Neural cell (in vitro differentiated cells): ENCODE results near the gene MEP1B. TPM values are rescaled to one million over a fixed set of nuclear protein-coding genes. Genes with fewer than 3 reads are reported as not detected.

Experiments used
- H2AFZ ChIP-seq: fragments of 200-600, 300-800 bp; sonication (generic), shearing (Covaris generic); 2 replicates; pipeline ENCODE4 v1.6.0; 2014; ENCODE audit warnings: low read depth, mild to moderate bottlenecking, antibody characterized with exemption, low read length, moderate library complexity
- H3F3A ChIP-seq: fragments of 200-600 bp; shearing (Covaris generic); 2 replicates; pipeline ENCODE4 v1.6.1; 2016; ENCODE audit warnings: mild to moderate bottlenecking, moderate library complexity, mixed read lengths, antibody characterized with exemption, low read length; ENCODE audit not compliant: insufficient read depth, poor library complexity, severe bottlenecking
- H3K27ac ChIP-seq: fragments of 200-600, 300-800 bp; sonication (generic), shearing (Covaris generic); 2 replicates; pipeline ENCODE4 v1.5.1; 2014; ENCODE audit warnings: mild to moderate bottlenecking, low read length, moderate library complexity
- H3K27me3 ChIP-seq: fragments of 300-800, 200-600 bp; sonication (generic), shearing (Covaris generic); 2 replicates; pipeline ENCODE4 v1.6.0; 2014; ENCODE audit warnings: mild to moderate bottlenecking, low read depth, low read length, moderate library complexity; ENCODE audit not compliant: insufficient read depth
- H3K36me3 ChIP-seq: fragments of 300-800, 200-600 bp; sonication (generic), shearing (Covaris generic); 2 replicates; pipeline ENCODE4 v1.5.1; 2014; ENCODE audit warnings: mild to moderate bottlenecking, antibody characterized with exemption, low read length, moderate library complexity; ENCODE audit not compliant: insufficient read depth
- H3K4me2 ChIP-seq: fragments of 300-800, 200-600 bp; sonication (generic), shearing (Covaris generic); 2 replicates; pipeline ENCODE4 v1.6.0; 2014; ENCODE audit warnings: mild to moderate bottlenecking, low read length
- H3K4me3 ChIP-seq: fragments of 300-800, 200-600 bp; sonication (generic), shearing (Covaris generic); 2 replicates; pipeline ENCODE4 v1.5.1; 2014; ENCODE audit warnings: mild to moderate bottlenecking, low read length, moderate library complexity
- H3K79me2 ChIP-seq: fragments of 200-600 bp; shearing (Covaris generic); replicated peaks from 2 replicates; pipeline ENCODE4 v1.6.0; 2014; ENCODE audit warnings: mild to moderate bottlenecking, low read length, moderate library complexity; ENCODE audit not compliant: insufficient read depth
- H3K9ac ChIP-seq: fragments of 300-800, 200-600 bp; sonication (generic), shearing (Covaris generic); 2 replicates; pipeline ENCODE4 v1.6.1; 2016; ENCODE audit warnings: mild to moderate bottlenecking, low read length, mixed read lengths
- H3K9me2 ChIP-seq: fragments of 200-600 bp; shearing (Covaris generic); 2 replicates; pipeline ENCODE4 v1.6.1; 2016; ENCODE audit warnings: mild to moderate bottlenecking, low read length, mixed read lengths; ENCODE audit not compliant: insufficient read depth
- H3K9me3 ChIP-seq: fragments of 200-600, 300-800 bp; sonication (generic), shearing (Covaris generic); 2 replicates; pipeline ENCODE4 v1.6.1; 2016; ENCODE audit warnings: mild to moderate bottlenecking, mixed run types, low read length, moderate library complexity, mixed read lengths
- H4K20me1 ChIP-seq: fragments of 200-600 bp; shearing (Covaris generic); 2 replicates; pipeline ENCODE4 v1.6.1; 2016; ENCODE audit warnings: mild to moderate bottlenecking, mixed run types; ENCODE audit not compliant: insufficient read depth
- EP300 ChIP-seq: fragments of 450-650 bp; conservative IDR thresholded peaks from 2 replicates; pipeline ENCODE4 v1.6.1; 2014; ENCODE audit warnings: antibody characterized with exemption, mild to moderate bottlenecking, moderate library complexity; ENCODE audit not compliant: poor library complexity, severe bottlenecking
- EZH2 ChIP-seq: fragments of 200-600, 300-800 bp; shearing (Covaris generic), sonication (generic); IDR thresholded peaks from 2 replicates; pipeline ENCODE4 v1.6.1; 2014; ENCODE audit warnings: antibody characterized with exemption, low read length, borderline replicate concordance, mild to moderate bottlenecking; ENCODE audit not compliant: insufficient read depth, poor library complexity, severe bottlenecking
- MXI1 ChIP-seq: fragments of 450-650 bp; conservative IDR thresholded peaks from 2 replicates; pipeline ENCODE4 v1.6.1; 2014; ENCODE audit warnings: antibody characterized with exemption, mild to moderate bottlenecking; ENCODE audit not compliant: poor library complexity, severe bottlenecking
- POLR2AphosphoS5 ChIP-seq: IDR thresholded peaks from 2 replicates; pipeline ENCODE4 v1.6.1; 2012
- RAD21 ChIP-seq: fragments of 450-650 bp; conservative IDR thresholded peaks from 2 replicates; pipeline ENCODE4 v1.6.1; 2014; ENCODE audit warnings: antibody characterized with exemption, mild to moderate bottlenecking, moderate library complexity
- REST ChIP-seq: IDR thresholded peaks from 2 replicates; pipeline ENCODE4 v1.6.1; 2012; ENCODE audit warnings: borderline replicate concordance
- SMC3 ChIP-seq: fragments of 450-650 bp; conservative IDR thresholded peaks from 2 replicates; pipeline ENCODE4 v1.6.1; 2014; ENCODE audit warnings: antibody characterized with exemption, mild to moderate bottlenecking, moderate library complexity; ENCODE audit not compliant: poor library complexity
- TAF1 ChIP-seq: IDR thresholded peaks from 2 replicates; pipeline ENCODE4 v1.6.1; 2012; ENCODE audit warnings: low read depth
- polyA plus RNA-seq: library from polyadenylated mRNA; depleted of rRNA; stranded (reverse); fragments of >200 nt; gene quantifications from 2 replicates; pipeline ENCODE4 v1.2.3, GENCODE V29; 2014
- TF ChIP-seq, protein P1 (sequence below): fragments of 450-650 bp; IDR thresholded peaks from 2 replicates; pipeline ENCODE4 v1.5.1; 2014; ENCODE audit warnings: antibody characterized with exemption, mild to moderate bottlenecking, moderate library complexity; ENCODE audit not compliant: poor library complexity, severe bottlenecking

The MEP1B gene
- polyA plus RNA-seq, 1 donor from 2014 or later, result not detected

GRCh38 chr18:32261003-32261402 is 71.2 kb downstream of the MEP1B start:
- TF ChIP-seq POLR2AphosphoS5 (no peak), RAD21 (no peak), REST (no peak), EZH2 (no peak), TAF1 (no peak), SMC3 (no peak), EP300 (no peak), MXI1 (no peak)
- TF ChIP-seq, protein P1, sequence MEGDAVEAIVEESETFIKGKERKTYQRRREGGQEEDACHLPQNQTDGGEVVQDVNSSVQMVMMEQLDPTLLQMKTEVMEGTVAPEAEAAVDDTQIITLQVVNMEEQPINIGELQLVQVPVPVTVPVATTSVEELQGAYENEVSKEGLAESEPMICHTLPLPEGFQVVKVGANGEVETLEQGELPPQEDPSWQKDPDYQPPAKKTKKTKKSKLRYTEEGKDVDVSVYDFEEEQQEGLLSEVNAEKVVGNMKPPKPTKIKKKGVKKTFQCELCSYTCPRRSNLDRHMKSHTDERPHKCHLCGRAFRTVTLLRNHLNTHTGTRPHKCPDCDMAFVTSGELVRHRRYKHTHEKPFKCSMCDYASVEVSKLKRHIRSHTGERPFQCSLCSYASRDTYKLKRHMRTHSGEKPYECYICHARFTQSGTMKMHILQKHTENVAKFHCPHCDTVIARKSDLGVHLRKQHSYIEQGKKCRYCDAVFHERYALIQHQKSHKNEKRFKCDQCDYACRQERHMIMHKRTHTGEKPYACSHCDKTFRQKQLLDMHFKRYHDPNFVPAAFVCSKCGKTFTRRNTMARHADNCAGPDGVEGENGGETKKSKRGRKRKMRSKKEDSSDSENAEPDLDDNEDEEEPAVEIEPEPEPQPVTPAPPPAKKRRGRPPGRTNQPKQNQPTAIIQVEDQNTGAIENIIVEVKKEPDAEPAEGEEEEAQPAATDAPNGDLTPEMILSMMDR, result no peak
- Histone ChIP-seq H3K4me2 (no peak overlapping the region), H3K9ac (no peak overlapping the region), H3K27ac (no peak overlapping the region), H3K36me3 (no peaks in the 10 kb centered on the region), H2AFZ (no peak overlapping the region), H3K79me2 (no peaks in the 10 kb centered on the region), H3K9me2 (no peaks in the 10 kb centered on the region), H3F3A (no peaks in the 10 kb centered on the region), H3K27me3 (no peaks in the 10 kb centered on the region), H3K4me3 (no peak overlapping the region), H3K9me3 (no peaks in the 10 kb centered on the region), H4K20me1 (no peaks in the 10 kb centered on the region)

GRCh38 chr18:32262092-32262491 is 72.3 kb downstream of the MEP1B start:
- no peaks in the 10 kb centered on the region for H4K20me1 ChIP-seq
- H3K4me3 ChIP-seq, result no peak overlapping the region
- H3K4me2 ChIP-seq, result no peak overlapping the region
- no peak overlapping the region for H3K9ac ChIP-seq
- no peaks in the 10 kb centered on the region for H3K9me3 ChIP-seq
- H3K27me3 ChIP-seq, result no peaks in the 10 kb centered on the region
- no peak overlapping the region for H3K27ac ChIP-seq
- H3K79me2 ChIP-seq, result no peaks in the 10 kb centered on the region
- H3K36me3 ChIP-seq, result no peaks in the 10 kb centered on the region
- no peaks in the 10 kb centered on the region for H3F3A ChIP-seq
- H3K9me2 ChIP-seq, result no peaks in the 10 kb centered on the region
- TF ChIP-seq, protein P1, result no peak
- TF ChIP-seq TAF1 (no peak), EZH2 (no peak), REST (no peak), EP300 (no peak), POLR2AphosphoS5 (no peak), RAD21 (no peak), MXI1 (no peak), SMC3 (no peak)
- no peak overlapping the region for H2AFZ ChIP-seq
